IMR-90 (cell line): ENCODE measurements around the gene PCNX2.

Source experiments
- BHLHE40 ChIP-seq: fragments of 150-350 bp; IDR thresholded peaks from 2 replicates; pipeline ENCODE4 v1.6.1; 2016; ENCODE audit warnings: mild to moderate bottlenecking, low read depth, low read length
- CEBPB ChIP-seq: IDR thresholded peaks from 2 replicates; pipeline ENCODE4 v1.6.1; 2012; ENCODE audit warnings: low read depth, low read length, improper control_type of control experiment
- MAZ ChIP-seq: IDR thresholded peaks from 2 replicates; pipeline ENCODE4 v1.6.1; 2012; ENCODE audit warnings: low read depth, mild to moderate bottlenecking, low read length, improper control_type of control experiment, moderate library complexity, borderline replicate concordance
- MXI1 ChIP-seq: IDR thresholded peaks from 2 replicates; pipeline ENCODE4 v1.6.1; 2012; ENCODE audit warnings: low read depth, mild to moderate bottlenecking, low read length, moderate library complexity, borderline replicate concordance
- POLR2A ChIP-seq: IDR thresholded peaks from 2 replicates; pipeline ENCODE4 v1.6.1; 2012; ENCODE audit warnings: mild to moderate bottlenecking, low read depth, low read length
- RAD21 ChIP-seq: IDR thresholded peaks from 2 replicates; pipeline ENCODE4 v1.6.1; 2012; ENCODE audit warnings: low read length, improper control_type of control experiment
- RCOR1 ChIP-seq: IDR thresholded peaks from 2 replicates; pipeline ENCODE4 v1.6.1; 2012; ENCODE audit warnings: mild to moderate bottlenecking, low read length, improper control_type of control experiment; ENCODE audit not compliant: insufficient replicate concordance
- RFX5 ChIP-seq: IDR thresholded peaks from 2 replicates; pipeline ENCODE4 v1.8.0; 2012; ENCODE audit warnings: low read depth, mild to moderate bottlenecking, low read length, moderate library complexity
- SMC3 ChIP-seq: fragments of 150-350 bp; IDR thresholded peaks from 2 replicates; pipeline ENCODE4 v1.6.1; 2016; ENCODE audit warnings: low read depth, mild to moderate bottlenecking, antibody characterized with exemption, low read length, moderate library complexity
- TF ChIP-seq, protein P1 (sequence below): conservative IDR thresholded peaks from 2 replicates; pipeline ENCODE4 v1.5.1; 2012; ENCODE audit warnings: mild to moderate bottlenecking, low read depth, low read length, improper control_type of control experiment
- TF ChIP-seq, protein P2 (sequence below): fragments of 150-350 bp; IDR thresholded peaks from 2 replicates; pipeline ENCODE4 v1.6.1; 2017; ENCODE audit warnings: mild to moderate bottlenecking, antibody characterized with exemption, low read length, low read depth
- TF ChIP-seq, protein P3 (sequence below): fragments of 150-350 bp; IDR thresholded peaks from 2 replicates; pipeline ENCODE4 v1.6.1; 2016; ENCODE audit warnings: low read depth, mild to moderate bottlenecking, low read length, moderate library complexity, borderline replicate concordance

DNA sequence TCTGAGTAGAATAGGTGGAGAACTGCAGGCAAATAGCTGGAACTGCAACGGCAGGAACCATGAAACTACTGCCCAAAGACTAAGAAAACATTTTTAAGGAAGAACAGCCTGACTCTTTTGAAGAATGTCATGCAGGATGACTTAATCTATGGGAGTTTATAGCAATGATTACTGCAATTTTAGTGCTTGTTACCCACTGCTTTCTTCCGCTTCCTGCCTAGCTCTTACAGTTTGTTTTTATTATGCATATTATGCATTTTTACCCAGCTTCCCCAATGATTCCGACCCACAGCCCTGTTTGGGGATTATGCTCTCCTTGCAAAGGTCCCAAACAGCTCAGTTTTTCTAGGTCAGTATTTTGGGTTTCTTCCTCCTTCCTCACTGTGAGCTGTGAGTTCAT lies 71.2 kb downstream of the PCNX2 start:
- no peak for TF ChIP-seq POLR2A
- TF ChIP-seq, protein P1, sequence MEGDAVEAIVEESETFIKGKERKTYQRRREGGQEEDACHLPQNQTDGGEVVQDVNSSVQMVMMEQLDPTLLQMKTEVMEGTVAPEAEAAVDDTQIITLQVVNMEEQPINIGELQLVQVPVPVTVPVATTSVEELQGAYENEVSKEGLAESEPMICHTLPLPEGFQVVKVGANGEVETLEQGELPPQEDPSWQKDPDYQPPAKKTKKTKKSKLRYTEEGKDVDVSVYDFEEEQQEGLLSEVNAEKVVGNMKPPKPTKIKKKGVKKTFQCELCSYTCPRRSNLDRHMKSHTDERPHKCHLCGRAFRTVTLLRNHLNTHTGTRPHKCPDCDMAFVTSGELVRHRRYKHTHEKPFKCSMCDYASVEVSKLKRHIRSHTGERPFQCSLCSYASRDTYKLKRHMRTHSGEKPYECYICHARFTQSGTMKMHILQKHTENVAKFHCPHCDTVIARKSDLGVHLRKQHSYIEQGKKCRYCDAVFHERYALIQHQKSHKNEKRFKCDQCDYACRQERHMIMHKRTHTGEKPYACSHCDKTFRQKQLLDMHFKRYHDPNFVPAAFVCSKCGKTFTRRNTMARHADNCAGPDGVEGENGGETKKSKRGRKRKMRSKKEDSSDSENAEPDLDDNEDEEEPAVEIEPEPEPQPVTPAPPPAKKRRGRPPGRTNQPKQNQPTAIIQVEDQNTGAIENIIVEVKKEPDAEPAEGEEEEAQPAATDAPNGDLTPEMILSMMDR = no peak
- TF ChIP-seq CEBPB = no peak
- TF ChIP-seq RFX5 = no peak
- TF ChIP-seq SMC3 = no peak
- TF ChIP-seq, protein P2, sequence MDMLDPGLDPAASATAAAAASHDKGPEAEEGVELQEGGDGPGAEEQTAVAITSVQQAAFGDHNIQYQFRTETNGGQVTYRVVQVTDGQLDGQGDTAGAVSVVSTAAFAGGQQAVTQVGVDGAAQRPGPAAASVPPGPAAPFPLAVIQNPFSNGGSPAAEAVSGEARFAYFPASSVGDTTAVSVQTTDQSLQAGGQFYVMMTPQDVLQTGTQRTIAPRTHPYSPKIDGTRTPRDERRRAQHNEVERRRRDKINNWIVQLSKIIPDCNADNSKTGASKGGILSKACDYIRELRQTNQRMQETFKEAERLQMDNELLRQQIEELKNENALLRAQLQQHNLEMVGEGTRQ = no peak
- no peak for TF ChIP-seq RAD21
- no peak for TF ChIP-seq MAZ
- no peak for TF ChIP-seq RCOR1
- TF ChIP-seq, protein P3, sequence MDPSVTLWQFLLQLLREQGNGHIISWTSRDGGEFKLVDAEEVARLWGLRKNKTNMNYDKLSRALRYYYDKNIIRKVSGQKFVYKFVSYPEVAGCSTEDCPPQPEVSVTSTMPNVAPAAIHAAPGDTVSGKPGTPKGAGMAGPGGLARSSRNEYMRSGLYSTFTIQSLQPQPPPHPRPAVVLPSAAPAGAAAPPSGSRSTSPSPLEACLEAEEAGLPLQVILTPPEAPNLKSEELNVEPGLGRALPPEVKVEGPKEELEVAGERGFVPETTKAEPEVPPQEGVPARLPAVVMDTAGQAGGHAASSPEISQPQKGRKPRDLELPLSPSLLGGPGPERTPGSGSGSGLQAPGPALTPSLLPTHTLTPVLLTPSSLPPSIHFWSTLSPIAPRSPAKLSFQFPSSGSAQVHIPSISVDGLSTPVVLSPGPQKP = no peak
- no peak for TF ChIP-seq MXI1
- no peak for TF ChIP-seq BHLHE40
